HFF-Myc (cell line): ENCODE results near the gene PPARA.
A peak's percentile ranks its signal among the peaks of the same experiment; 100 is the strongest.
"Not testable (repeated sequence)": the region's sequence is repeated elsewhere in the genome, so short reads cannot be mapped to it uniquely, and the experiment has no call there.

ENCODE experiments used
- DNase-seq: peaks from one replicate; pipeline ENCODE4 v3.0.0-alpha.2; 2011; ENCODE audit warnings: low read depth; ENCODE audit errors: extremely low read depth
- H3K4me3 ChIP-seq: replicated peaks from 2 replicates; pipeline ENCODE4 v1.5.1; 2011; ENCODE audit warnings: low read depth, mild to moderate bottlenecking, control low read depth, low read length
- TF ChIP-seq, protein P1 (sequence below): IDR thresholded peaks from 2 replicates; pipeline ENCODE4 v1.5.1; 2012; ENCODE audit warnings: mild to moderate bottlenecking, low read depth, low read length, control low read depth; ENCODE audit errors: missing control alignments

The PPARA gene

DNA sequence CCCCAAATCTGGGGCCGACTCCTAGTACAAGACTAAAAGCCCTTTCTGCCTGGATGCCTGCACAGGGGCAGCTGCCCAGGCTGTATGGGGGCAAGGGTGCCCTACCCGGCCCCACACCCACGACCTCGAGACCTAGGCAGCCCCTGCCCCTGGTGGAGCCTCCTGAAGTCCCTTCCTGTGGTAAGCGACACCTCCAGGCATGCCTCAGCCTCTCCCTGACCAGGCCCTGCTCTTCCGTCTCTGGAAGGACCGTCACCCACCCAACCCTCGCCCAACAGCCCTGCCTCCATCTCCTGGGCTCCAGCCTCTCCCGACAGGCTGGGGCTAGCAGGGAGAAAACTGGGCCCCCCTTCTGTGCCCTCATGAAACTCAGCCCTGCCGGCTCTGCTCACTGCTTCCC, 22.8 kb upstream of the PPARA start:
- TF ChIP-seq, protein P1, sequence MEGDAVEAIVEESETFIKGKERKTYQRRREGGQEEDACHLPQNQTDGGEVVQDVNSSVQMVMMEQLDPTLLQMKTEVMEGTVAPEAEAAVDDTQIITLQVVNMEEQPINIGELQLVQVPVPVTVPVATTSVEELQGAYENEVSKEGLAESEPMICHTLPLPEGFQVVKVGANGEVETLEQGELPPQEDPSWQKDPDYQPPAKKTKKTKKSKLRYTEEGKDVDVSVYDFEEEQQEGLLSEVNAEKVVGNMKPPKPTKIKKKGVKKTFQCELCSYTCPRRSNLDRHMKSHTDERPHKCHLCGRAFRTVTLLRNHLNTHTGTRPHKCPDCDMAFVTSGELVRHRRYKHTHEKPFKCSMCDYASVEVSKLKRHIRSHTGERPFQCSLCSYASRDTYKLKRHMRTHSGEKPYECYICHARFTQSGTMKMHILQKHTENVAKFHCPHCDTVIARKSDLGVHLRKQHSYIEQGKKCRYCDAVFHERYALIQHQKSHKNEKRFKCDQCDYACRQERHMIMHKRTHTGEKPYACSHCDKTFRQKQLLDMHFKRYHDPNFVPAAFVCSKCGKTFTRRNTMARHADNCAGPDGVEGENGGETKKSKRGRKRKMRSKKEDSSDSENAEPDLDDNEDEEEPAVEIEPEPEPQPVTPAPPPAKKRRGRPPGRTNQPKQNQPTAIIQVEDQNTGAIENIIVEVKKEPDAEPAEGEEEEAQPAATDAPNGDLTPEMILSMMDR: no peak
- no peak for DNase-seq
- no peak overlapping the region for H3K4me3 ChIP-seq

DNA sequence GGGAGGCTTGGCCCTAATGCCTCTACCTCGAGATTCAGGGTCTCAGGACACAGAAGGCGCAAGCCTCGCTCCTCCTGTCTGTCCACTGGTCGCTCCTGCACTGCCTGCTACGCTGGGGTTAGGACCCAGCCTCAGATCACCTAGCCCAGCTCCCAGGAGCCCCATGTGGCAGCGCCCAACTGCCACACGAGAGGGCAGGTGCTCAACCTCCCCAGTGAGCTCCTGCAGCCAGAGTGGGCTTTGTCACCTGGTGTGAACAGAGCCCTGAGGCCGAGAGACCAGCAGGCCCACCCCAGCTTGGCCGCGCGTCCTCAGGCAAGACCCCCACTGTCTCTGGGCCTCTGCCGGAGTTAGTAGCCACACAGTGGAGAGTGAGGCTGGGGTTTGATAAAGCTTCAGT, 21.7 kb upstream of the PPARA start:
- TF ChIP-seq, protein P1: no peak
- no peak for DNase-seq
- H3K4me3 ChIP-seq: no peak overlapping the region

DNA sequence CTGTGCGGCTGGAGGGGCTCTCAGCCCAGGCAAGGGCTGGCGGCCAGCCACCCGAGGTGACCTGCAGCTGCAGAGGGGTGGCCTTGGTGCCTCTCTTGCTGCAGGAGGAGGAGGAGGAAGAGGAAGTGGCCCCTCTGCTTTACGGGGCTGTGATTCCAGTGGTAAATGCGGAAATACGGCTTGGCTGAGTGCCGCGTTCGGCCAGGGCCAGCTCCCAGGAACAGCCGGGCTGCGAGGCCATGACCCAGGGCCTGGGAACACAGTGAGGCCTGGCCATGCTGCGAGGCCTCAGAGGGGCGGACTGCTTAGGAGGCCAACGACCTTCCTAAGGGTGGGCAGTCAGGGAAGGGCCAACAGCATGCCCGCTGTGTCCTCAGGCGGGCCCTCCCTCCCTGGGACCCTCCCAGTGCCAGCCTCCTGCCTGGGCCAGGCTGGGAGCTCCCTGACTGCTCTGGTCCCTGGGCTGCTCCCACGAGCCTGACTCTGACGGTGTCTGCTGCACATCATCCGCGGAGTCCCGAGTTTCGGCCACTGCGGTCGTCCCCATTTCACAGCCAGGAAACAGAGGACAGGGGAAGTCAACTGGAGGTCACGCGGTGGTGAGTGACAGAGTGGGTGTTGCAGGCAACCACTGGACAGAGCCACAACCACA, 20.8 kb upstream of the PPARA start:
- DNase-seq: no peak
- H3K4me3 ChIP-seq: no peak overlapping the region
- TF ChIP-seq, protein P1: no peak

DNA sequence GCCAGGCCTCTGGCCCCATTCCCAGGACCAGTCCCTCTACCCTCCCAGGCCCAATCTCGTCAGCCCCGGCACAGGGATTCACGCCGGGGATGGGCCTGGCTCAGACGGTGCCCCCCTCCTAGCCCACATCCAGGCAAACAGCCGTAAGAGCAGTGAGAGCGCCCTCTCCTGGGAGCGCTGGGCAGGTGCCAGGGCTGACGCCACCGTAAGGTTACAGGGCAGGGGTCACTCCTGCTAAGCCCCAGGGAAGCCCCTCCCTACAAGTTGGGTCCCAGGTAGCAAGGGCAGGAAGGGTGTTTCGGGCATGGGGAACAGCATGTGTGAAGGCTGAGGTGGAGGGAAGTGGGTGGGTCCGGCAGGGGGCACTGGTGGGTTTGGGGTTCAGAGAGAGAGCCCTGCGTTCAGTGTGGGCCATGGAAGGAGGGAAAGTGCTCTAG, 19.2 kb upstream of the PPARA start:
- no peak overlapping the region for H3K4me3 ChIP-seq
- no peak for DNase-seq
- TF ChIP-seq, protein P1: peak; percentile 52

DNA sequence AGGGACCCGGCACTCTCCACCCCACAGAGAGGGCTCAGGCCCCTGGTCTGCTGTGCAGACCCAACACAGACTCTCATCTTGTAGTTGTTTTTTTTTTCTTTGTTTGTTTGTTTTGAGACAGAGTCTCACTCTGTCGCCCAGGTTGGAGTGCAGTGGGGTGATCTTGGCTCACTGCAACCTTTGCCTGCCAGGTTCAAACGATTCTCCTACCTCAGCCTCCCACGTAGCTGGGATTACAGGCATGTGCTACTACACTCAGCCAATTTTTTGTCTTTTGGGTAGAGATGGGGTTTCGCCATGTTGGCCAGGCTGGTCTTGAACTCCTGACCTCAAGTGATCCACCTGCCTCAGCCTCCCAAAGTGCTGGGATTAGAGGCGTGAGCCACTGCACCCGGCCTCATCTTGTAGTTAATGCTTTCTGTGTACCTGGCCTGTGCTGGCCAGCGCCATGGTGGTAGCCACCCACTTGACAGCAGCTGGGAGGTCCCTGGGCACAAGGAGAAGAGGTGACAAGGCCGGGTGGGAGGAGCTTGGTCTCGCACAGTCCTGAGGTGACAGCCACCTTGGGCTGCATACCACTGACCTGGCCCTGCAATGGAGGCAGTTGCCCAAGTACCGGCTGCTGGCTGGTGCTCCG, 18.0 kb upstream of the PPARA start:
- H3K4me3 ChIP-seq, DNase-seq: not testable (repeated sequence)

DNA sequence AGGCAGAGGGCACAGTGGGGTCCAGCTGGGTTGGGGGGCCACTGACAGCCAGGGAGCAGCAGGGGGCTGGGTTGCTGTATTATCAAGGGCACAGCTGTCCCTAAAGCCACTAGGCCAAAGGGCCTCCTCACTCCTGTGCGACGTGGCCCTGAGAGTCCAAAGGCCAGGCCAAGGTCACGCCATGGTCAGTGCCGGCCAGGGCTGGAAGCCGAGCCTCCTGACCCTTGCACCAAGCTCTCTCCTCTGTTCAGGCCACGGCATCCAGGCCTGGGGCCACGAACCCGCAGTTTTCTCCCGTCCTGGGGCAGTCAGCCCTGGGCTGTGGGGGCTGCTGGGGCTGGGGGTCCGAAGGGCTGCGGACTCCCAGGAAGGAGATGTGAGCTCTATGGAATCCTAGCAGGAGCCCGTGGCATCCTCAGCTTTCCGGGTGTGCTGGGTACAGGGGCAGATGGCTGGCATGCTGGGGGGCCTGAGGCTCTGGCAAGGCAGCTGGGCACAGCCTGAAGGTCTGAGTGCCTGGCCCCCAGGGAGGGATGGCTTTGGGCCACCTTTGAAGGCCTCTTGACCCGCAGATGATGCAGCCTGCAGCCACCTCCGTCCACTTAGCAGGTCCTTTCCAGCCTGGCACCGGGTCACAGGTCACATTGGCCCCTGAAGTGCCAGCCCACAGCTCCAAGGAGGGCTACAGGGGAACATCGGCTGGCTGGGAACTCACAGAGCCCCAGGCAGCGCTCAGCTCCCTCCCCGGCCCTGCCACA, 17.3 kb upstream of the PPARA start:
- H3K4me3 ChIP-seq: no peak overlapping the region
- TF ChIP-seq, protein P1: no peak
- no peak for DNase-seq

DNA sequence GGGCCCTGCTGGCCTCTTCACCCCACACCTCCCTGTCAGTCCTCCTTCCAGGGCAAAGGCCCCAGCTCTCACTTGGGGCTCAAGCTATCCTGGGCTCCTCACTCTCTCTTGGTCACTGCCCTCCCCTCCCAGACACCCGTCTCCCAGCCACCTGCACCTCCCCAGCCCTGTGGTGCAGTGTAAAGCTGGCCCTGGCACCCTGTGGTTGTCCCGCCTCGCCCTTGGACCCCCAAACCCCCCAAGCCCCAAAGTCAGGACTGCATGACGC, 16.8 kb upstream of the PPARA start:
- DNase-seq: no peak
- TF ChIP-seq, protein P1: no peak
- no peak overlapping the region for H3K4me3 ChIP-seq
